ENCODE results near the gene ZNF850.

DNA sequence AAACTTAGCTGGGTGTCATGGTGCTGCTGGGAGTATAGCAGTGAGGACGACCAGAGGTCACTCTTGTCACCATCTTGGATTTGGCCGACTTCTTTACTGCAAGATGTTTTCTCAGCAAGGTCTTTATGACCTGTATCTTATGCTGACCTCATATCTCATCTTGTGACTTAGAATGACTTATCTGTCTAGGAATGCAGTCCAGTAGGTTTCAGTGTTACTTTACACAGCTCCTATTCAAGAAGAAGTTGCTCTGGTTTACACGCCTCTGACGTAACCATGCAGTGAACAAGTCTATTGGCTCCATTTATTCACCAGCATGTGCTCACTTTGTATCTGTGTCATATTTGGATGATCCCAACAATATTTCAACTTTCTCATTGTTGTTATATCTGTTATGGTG, 26.7 kb downstream of the ZNF850 start:
- TF ChIP-seq, protein P1, sequence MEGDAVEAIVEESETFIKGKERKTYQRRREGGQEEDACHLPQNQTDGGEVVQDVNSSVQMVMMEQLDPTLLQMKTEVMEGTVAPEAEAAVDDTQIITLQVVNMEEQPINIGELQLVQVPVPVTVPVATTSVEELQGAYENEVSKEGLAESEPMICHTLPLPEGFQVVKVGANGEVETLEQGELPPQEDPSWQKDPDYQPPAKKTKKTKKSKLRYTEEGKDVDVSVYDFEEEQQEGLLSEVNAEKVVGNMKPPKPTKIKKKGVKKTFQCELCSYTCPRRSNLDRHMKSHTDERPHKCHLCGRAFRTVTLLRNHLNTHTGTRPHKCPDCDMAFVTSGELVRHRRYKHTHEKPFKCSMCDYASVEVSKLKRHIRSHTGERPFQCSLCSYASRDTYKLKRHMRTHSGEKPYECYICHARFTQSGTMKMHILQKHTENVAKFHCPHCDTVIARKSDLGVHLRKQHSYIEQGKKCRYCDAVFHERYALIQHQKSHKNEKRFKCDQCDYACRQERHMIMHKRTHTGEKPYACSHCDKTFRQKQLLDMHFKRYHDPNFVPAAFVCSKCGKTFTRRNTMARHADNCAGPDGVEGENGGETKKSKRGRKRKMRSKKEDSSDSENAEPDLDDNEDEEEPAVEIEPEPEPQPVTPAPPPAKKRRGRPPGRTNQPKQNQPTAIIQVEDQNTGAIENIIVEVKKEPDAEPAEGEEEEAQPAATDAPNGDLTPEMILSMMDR (IDR thresholded peaks at IDR 0.05) = no peak
- TF ChIP-seq, protein P2, sequence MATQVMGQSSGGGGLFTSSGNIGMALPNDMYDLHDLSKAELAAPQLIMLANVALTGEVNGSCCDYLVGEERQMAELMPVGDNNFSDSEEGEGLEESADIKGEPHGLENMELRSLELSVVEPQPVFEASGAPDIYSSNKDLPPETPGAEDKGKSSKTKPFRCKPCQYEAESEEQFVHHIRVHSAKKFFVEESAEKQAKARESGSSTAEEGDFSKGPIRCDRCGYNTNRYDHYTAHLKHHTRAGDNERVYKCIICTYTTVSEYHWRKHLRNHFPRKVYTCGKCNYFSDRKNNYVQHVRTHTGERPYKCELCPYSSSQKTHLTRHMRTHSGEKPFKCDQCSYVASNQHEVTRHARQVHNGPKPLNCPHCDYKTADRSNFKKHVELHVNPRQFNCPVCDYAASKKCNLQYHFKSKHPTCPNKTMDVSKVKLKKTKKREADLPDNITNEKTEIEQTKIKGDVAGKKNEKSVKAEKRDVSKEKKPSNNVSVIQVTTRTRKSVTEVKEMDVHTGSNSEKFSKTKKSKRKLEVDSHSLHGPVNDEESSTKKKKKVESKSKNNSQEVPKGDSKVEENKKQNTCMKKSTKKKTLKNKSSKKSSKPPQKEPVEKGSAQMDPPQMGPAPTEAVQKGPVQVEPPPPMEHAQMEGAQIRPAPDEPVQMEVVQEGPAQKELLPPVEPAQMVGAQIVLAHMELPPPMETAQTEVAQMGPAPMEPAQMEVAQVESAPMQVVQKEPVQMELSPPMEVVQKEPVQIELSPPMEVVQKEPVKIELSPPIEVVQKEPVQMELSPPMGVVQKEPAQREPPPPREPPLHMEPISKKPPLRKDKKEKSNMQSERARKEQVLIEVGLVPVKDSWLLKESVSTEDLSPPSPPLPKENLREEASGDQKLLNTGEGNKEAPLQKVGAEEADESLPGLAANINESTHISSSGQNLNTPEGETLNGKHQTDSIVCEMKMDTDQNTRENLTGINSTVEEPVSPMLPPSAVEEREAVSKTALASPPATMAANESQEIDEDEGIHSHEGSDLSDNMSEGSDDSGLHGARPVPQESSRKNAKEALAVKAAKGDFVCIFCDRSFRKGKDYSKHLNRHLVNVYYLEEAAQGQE (IDR thresholded peaks at IDR 0.05; ENCODE audit: insufficient read depth in 1 of 2, low read depth in 2 of 2, low read length in 1 of 2) = no peak
- TF ChIP-seq POLR2AphosphoS5 (IDR thresholded peaks at IDR 0.05; ENCODE audit: low read depth, low read length) = no peak
